C4-2B (cell line): ENCODE results near the gene ZCCHC2.

Experiments
- ZFX ChIP-seq: fragments of 450-650 bp; IDR thresholded peaks from 2 replicates; pipeline ENCODE4 v1.6.1; 2017
- TF ChIP-seq, protein P1 (sequence below): fragments of 450-650 bp; conservative IDR thresholded peaks from 2 replicates; pipeline ENCODE4 v1.5.1; 2017; ENCODE audit warnings: mild to moderate bottlenecking

DNA sequence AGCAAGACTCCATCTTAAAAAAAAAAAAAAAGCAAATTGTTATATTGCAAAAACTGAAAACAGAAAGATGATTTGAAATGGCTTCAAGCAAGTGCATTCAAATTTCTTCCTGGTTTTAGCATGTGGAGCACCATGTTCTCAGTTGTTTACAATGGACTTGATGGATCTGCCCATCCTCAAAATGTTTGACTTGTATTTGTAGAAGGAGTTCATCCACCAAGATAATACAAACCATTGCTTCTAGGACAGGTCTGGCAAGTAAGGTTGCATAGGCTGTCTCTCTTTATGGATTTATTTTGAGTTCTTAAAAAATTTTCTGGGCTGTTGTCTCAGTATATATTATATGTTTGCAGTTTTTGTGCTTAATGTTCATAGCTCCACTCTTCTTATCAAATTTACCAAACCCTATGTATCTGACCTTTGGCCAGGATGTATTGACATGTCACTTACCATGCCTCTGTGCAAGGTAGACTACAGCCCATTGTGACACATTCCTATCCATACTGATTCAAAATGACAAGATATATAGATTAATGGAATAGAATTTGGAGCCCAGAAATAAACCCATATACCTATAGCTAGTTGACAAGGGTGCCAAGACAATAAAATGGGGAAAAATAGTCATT lies 21.7 kb upstream of the ZCCHC2 start:
- no peak for TF ChIP-seq ZFX
- TF ChIP-seq, protein P1, sequence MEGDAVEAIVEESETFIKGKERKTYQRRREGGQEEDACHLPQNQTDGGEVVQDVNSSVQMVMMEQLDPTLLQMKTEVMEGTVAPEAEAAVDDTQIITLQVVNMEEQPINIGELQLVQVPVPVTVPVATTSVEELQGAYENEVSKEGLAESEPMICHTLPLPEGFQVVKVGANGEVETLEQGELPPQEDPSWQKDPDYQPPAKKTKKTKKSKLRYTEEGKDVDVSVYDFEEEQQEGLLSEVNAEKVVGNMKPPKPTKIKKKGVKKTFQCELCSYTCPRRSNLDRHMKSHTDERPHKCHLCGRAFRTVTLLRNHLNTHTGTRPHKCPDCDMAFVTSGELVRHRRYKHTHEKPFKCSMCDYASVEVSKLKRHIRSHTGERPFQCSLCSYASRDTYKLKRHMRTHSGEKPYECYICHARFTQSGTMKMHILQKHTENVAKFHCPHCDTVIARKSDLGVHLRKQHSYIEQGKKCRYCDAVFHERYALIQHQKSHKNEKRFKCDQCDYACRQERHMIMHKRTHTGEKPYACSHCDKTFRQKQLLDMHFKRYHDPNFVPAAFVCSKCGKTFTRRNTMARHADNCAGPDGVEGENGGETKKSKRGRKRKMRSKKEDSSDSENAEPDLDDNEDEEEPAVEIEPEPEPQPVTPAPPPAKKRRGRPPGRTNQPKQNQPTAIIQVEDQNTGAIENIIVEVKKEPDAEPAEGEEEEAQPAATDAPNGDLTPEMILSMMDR, result no peak
